CD4-positive, alpha-beta T cell treated with Interleukin-2 at 100 ng/mL for 4 hours (primary cell): ENCODE data around the gene PTCH2.
"Not testable (repeated sequence)": the region's sequence is repeated elsewhere in the genome, so short reads cannot be mapped to it uniquely, and the experiment has no call there.

Source experiments
- DNase-seq: peaks from one replicate; pipeline ENCODE4 v3.0.0-alpha.2; 2020; ENCODE audit warnings: low spot score

PTCH2 gene

GRCh38 chr1:44819196-44819607 lies 23.9 kb downstream of the PTCH2 start:
- DNase-seq: no peak

GRCh38 chr1:44817771-44818495 lies 25.1 kb downstream of the PTCH2 start:
- DNase-seq: no peak

- DNase-seq: no peak
Measured at GRCh38 chr1:44817307-44817706, 25.7 kb downstream of the PTCH2 start.

- not testable (repeated sequence) for DNase-seq
Measured at GRCh38 chr1:44815926-44816325, 27.1 kb downstream of the PTCH2 start.

GRCh38 chr1:44812822-44813543 lies 30.1 kb downstream of the PTCH2 start:
- no peak for DNase-seq

GRCh38 chr1:44811234-44811633 lies 31.8 kb downstream of the PTCH2 start:
- no peak for DNase-seq

GRCh38 chr1:44810762-44811105 lies 32.3 kb downstream of the PTCH2 start:
- not testable (repeated sequence) for DNase-seq

- DNase-seq: peak; percentile 38
Measured at GRCh38 chr1:44810101-44810761, 32.8 kb downstream of the PTCH2 start.

- DNase-seq: peak; percentile 93
Measured at GRCh38 chr1:44808938-44809917, 33.8 kb downstream of the PTCH2 start.

- DNase-seq: no peak
Measured at GRCh38 chr1:44808063-44808937, 34.8 kb downstream of the PTCH2 start, which contains the start of gene BTBD19. BTBD19 (plus strand) TSS chr1:44808523; CDS start chr1:44808821, 298 bp downstream.

- peak; percentile 97 for DNase-seq
Measured at GRCh38 chr1:44807364-44808062, 35.5 kb downstream of the PTCH2 start.

- no peak for DNase-seq
Measured at GRCh38 chr1:44806704-44807363, 36.2 kb downstream of the PTCH2 start, which contains the start of gene DYNLT4. DYNLT4 (minus strand) TSS chr1:44807351; CDS start chr1:44806668, 683 bp downstream.

GRCh38 chr1:44806025-44806703 lies 36.9 kb downstream of the PTCH2 start:
- no peak for DNase-seq

- no peak for DNase-seq
Measured at GRCh38 chr1:44805311-44806024, 37.6 kb downstream of the PTCH2 start.

GRCh38 chr1:44803312-44804095 lies 39.5 kb downstream of the PTCH2 start:
- no peak for DNase-seq

GRCh38 chr1:44803062-44803311 lies 40.1 kb downstream of the PTCH2 start:
- no peak for DNase-seq

GRCh38 chr1:44802306-44803061 lies 40.6 kb downstream of the PTCH2 start:
- DNase-seq: no peak
